ENCODE data around the gene PPM1E.

DNA sequence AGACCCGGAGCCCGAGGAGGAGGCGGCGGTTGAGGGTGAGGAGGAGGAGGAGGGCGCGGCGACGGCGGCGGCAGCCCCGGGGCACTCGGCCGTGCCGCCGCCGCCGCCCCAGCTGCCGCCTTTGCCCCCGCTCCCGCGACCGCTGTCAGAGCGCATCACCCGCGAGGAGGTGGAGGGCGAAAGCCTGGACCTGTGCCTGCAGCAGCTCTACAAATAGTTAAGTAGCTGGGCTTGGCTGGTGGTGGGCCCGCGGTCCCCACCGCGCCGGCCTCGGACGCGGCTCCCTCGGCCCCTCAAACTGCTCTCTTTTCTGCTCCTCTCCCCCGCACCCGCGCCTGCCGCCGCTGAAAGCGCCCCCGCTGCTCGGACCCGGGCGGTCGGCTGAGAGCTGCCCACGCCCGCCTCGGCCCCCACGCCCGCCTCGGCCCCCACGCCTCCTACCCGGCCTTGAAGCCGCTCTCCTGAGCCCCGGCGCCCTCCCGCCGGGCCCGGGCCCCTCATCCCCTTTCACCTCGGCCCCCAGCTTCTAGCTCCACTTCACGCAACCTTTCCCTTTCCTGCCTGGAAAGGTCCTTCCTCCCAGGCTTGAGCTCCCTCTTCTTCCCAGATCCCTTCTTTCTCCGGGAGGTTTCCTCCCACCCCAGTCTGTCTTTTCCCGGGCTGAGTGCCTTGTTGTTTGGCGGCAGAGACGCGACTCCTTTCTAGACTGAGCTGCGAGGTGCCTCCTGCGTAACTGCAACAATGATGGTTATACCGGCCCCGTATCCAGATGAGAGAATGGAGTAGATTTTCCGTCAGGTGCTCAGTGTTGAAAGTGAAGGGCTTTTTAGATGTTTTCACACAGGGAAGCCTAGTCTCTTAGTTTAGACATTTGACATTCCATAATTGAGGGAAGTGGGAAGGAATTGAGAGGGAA is 850 bp downstream of the PPM1E start:
- no peak for TF ChIP-seq CTCF (IDR thresholded peaks at IDR 0.05; ENCODE audit: low read depth, low read length)
- TF ChIP-seq EZH2phosphoT487 (IDR thresholded peaks at IDR 0.05; ENCODE audit: low read depth), result no peak

Measured in OCI-LY3 (cell line).